ENCODE measurements around the gene PUS1. TPM values are rescaled to one million over a fixed set of nuclear protein-coding genes. Genes with fewer than 3 reads are reported as not detected.
"Not testable (repeated sequence)": the region's sequence is repeated elsewhere in the genome, so short reads cannot be mapped to it uniquely, and the experiment has no call there.

The PUS1 gene
- 10 to 100 TPM; 32.9 to 34.7 TPM for total RNA-seq

DNA sequence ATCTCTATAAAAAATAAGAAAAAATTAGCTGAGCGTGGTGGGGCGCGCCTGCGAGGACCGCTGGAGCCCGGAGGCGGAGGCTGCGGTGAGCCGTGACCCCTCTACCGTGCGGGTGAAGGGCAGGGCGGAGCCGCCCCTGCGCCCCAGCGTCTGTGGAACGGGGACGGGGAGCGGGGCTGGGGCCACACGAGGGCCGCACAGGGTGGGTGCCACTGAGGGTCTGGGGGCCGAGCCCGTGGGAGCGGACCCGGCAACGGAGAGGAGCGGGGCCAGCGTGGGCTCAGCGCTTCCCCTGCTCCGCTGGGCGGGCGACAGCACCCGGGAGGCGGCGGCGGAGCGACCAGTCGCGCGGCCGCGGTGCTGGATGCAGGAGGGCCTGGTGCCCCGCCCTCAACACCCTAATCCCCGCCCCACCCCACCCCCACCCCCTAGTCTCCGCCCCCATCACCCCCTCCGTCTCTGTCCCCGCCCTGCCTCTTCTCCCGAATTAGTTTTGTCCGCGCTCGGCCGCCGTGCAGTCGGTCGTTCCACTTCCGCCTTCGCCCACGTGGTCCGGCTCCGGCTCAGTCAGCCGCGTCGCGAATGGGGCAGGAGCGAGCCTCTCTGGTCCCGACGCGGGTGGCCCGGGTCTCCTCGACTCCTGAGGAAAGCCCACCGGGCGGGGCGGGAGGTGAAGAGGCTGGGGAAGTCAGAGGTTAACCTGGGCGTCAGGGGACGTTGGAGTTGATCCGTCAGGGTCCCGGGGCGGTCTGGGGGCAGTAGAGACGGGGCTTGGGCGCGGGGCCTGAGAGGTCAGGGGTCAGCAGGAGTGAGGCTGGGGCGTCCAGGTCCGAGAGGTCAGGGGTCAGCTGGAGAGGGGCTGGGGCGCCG, at the start of gene PUS1:
PUS1 (plus strand) TSS at position 566 of the 870 bp plus-strand sequence. CDS start 447 bp downstream, outside the sequence.
- CTCF ChIA-PET = interaction anchor here (0.7 to 1.5 kb wide), 5 partner anchors 21 to 661 kb away, joined by 3 to 7 read pairs (median 4); partner anchors contain the start of gene EP400
- Mint-ChIP-seq H3K27me3 (no peaks in the 10 kb centered on the region), H3K4me3 (peak within 1 kb of the TSS; percentile 99), H3K9me3 (no peaks in the 10 kb centered on the region), H3K27ac (peak within 1 kb of the TSS; percentile 91), H3K4me1 (peaks cover 31% of the 10 kb centered on the region), H3K36me3 (ENCODE audit: low read depth) (peaks cover 24% of the 10 kb centered on the region)
- POLR2A ChIA-PET = interaction anchor here (0.7 to 3.8 kb wide), 15 partner anchors 10 to 980 kb away, joined by 3 to 34 read pairs (median 4); partner anchors contain the start of genes EP400 and SFSWAP
- peak; percentile 95 for DNase-seq

- ChIA-PET CTCF (no interaction called here), POLR2A (no interaction called here)
- Mint-ChIP-seq H3K4me1 (peaks cover 26% of the 10 kb centered on the region), H3K9me3 (peaks cover 10% of the 10 kb centered on the region), H3K36me3 (ENCODE audit: low read depth) (peaks cover 6% of the 10 kb centered on the region), H3K27ac (no peak overlapping the region), H3K4me3 (no peak overlapping the region), H3K27me3 (peaks cover 5% of the 10 kb centered on the region)
- no peak for DNase-seq
These were observed 46.1 kb upstream of the PUS1 start for GRCh38 chr12:131882804-131883520.

- POLR2A ChIA-PET = no interaction called here
- CTCF ChIA-PET = no interaction called here
- Mint-ChIP-seq H3K9me3 (peaks cover 10% of the 10 kb centered on the region), H3K36me3 (ENCODE audit: low read depth) (peaks cover 6% of the 10 kb centered on the region), H3K4me3 (no peak overlapping the region), H3K4me1 (peaks cover 23% of the 10 kb centered on the region), H3K27ac (no peak overlapping the region), H3K27me3 (peaks cover 5% of the 10 kb centered on the region)
- DNase-seq = no peak
These were observed 45.6 kb upstream of the PUS1 start for GRCh38 chr12:131883521-131883900.

GRCh38 chr12:131885076-131885475, 44.0 kb upstream of the PUS1 start:
- not testable (repeated sequence) for H3K4me3 Mint-ChIP-seq; H3K27ac Mint-ChIP-seq; H3K36me3 Mint-ChIP-seq (ENCODE audit: low read depth); DNase-seq
- Mint-ChIP-seq H3K4me1 (peaks cover 20% of the 10 kb centered on the region), H3K9me3 (peaks cover 10% of the 10 kb centered on the region), H3K27me3 (peaks cover 10% of the 10 kb centered on the region)
- ChIA-PET POLR2A (interaction anchor here (1.4 kb wide), 1 partner anchor 18 kb away, joined by 3 read pairs; no protein-coding TSS in a partner anchor), CTCF (interaction anchor here (0.7 kb wide), 1 partner anchor 15 kb away, joined by 5 read pairs; no protein-coding TSS in a partner anchor)

DNA sequence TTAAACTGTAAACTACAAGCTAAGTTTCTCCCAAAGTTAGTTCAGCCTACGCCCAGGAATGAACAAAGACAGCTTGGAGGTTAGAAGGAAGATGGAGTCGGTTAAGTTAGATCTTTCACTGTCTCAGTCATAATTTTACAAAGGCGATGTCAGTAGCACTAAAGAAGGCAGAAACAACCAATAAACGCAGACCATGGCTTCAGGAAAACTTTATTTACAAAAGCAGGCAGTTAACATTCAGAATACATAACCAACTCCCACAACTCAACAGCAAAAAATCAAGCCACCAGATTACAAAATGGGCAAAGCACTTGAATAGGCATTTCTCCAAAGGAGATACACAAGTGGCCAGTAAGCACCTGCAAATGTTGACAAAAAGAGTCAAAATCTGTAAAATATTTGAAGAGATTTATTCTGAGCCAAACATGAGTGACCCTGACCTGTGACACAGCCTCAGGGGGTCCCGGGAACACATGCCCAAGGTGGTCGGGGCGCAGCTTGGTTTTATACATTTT, 43.5 kb upstream of the PUS1 start:
- POLR2A ChIA-PET = interaction anchor here (1.4 kb wide), 1 partner anchor 17 kb away, joined by 3 read pairs; no protein-coding TSS in a partner anchor
- peaks cover 10% of the 10 kb centered on the region for H3K27me3 Mint-ChIP-seq
- peaks cover 6% of the 10 kb centered on the region for H3K36me3 Mint-ChIP-seq (ENCODE audit: low read depth)
- CTCF ChIA-PET = no interaction called here
- H3K4me3 Mint-ChIP-seq = no peak overlapping the region
- DNase-seq = no peak
- H3K4me1 Mint-ChIP-seq = peaks cover 20% of the 10 kb centered on the region
- peaks cover 10% of the 10 kb centered on the region for H3K9me3 Mint-ChIP-seq
- H3K27ac Mint-ChIP-seq = no peak overlapping the region

GRCh38 chr12:131891722-131892121, 37.4 kb upstream of the PUS1 start:
- DNase-seq; CTCF ChIA-PET; H3K36me3 Mint-ChIP-seq (ENCODE audit: low read depth); H3K27me3 Mint-ChIP-seq; POLR2A ChIA-PET; H3K4me3 Mint-ChIP-seq; H3K9me3 Mint-ChIP-seq; H3K27ac Mint-ChIP-seq: not testable (repeated sequence)
- peaks cover 11% of the 10 kb centered on the region for H3K4me1 Mint-ChIP-seq

- DNase-seq = no peak
- no peaks in the 10 kb centered on the region for H3K36me3 Mint-ChIP-seq (ENCODE audit: low read depth)
- CTCF ChIA-PET = no interaction called here
- H3K27ac Mint-ChIP-seq = no peak overlapping the region
- H3K27me3 Mint-ChIP-seq = peaks cover 5% of the 10 kb centered on the region
- POLR2A ChIA-PET = no interaction called here
- H3K4me1 Mint-ChIP-seq = peaks cover 20% of the 10 kb centered on the region
- H3K9me3 Mint-ChIP-seq = no peaks in the 10 kb centered on the region
- H3K4me3 Mint-ChIP-seq = no peak overlapping the region
These were observed 36.1 kb upstream of the PUS1 start for GRCh38 chr12:131892711-131893604.

GRCh38 chr12:131893605-131894312, 35.3 kb upstream of the PUS1 start:
- peaks cover 5% of the 10 kb centered on the region for H3K27me3 Mint-ChIP-seq
- H3K4me3 Mint-ChIP-seq = peak overlapping the region; percentile 50
- H3K4me1 Mint-ChIP-seq = peaks cover 24% of the 10 kb centered on the region
- DNase-seq = no peak
- H3K36me3 Mint-ChIP-seq (ENCODE audit: low read depth) = no peaks in the 10 kb centered on the region
- ChIA-PET POLR2A (no interaction called here), CTCF (no interaction called here)
- no peak overlapping the region for H3K27ac Mint-ChIP-seq
- no peaks in the 10 kb centered on the region for H3K9me3 Mint-ChIP-seq

DNA sequence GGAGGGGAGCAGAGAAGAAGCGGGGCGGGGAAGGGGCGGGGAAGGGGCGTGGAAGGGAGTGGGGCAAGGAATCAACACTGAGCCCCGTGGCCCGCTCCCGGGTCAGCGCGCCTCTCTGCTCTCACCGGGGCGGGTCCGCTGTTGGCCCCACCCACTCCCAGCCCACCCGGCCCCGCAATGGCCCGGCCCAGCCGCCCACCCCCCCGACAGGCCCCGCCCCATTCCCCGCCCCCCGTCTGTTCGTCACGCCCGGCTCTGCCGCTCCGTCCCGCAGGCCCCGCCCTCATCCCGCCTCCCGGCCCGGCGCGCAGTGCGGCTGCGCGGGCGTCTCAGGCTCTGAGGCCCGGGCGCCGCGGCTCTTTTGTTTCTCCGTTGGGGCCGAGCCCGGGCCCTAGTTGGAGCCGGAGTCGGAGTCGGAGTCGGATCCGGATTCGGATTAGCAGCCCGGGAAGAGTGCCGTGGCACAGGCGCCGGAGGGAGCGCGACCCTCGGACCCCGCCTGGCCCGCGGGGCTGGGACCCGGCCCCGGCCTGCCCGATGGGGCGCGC, 34.7 kb upstream of the PUS1 start, which contains the start of gene ULK1:
ULK1 (plus strand) TSS at position 310 of the 548 bp plus-strand sequence. CDS start 380 bp downstream, outside the sequence.
- peaks cover 3% of the 10 kb centered on the region for H3K27me3 Mint-ChIP-seq
- CTCF ChIA-PET = no interaction called here
- peak within 1 kb of the TSS; percentile 77 for H3K27ac Mint-ChIP-seq
- no peaks in the 10 kb centered on the region for H3K9me3 Mint-ChIP-seq
- H3K36me3 Mint-ChIP-seq (ENCODE audit: low read depth) = no peaks in the 10 kb centered on the region
- peak; percentile 93 for DNase-seq
- POLR2A ChIA-PET = no interaction called here
- peak within 1 kb of the TSS; percentile 86 for H3K4me3 Mint-ChIP-seq
- peaks cover 24% of the 10 kb centered on the region for H3K4me1 Mint-ChIP-seq

- peak overlapping the region; percentile 86 for H3K4me3 Mint-ChIP-seq
- ChIA-PET CTCF (no interaction called here), POLR2A (interaction anchor here (3.9 kb wide), 1 partner anchor 34 kb away, joined by 31 read pairs; the partner anchor contains the start of gene PUS1)
- no peaks in the 10 kb centered on the region for H3K27me3 Mint-ChIP-seq
- peak; percentile 31 for DNase-seq
- no peaks in the 10 kb centered on the region for H3K36me3 Mint-ChIP-seq (ENCODE audit: low read depth)
- H3K27ac Mint-ChIP-seq = peak overlapping the region; percentile 77
- H3K4me1 Mint-ChIP-seq = peaks cover 25% of the 10 kb centered on the region
- no peaks in the 10 kb centered on the region for H3K9me3 Mint-ChIP-seq
These were observed 34.0 kb upstream of the PUS1 start for GRCh38 chr12:131894981-131895639.

GRCh38 chr12:131895640-131896079, 33.4 kb upstream of the PUS1 start:
- H3K36me3 Mint-ChIP-seq (ENCODE audit: low read depth) = no peaks in the 10 kb centered on the region
- H3K4me3 Mint-ChIP-seq = peak overlapping the region; percentile 86
- no peak for DNase-seq
- peak overlapping the region; percentile 77 for H3K27ac Mint-ChIP-seq
- ChIA-PET POLR2A (interaction anchor here (1.2 to 3.9 kb wide), 2 partner anchors 33 to 53 kb away, joined by 3 to 31 read pairs; partner anchors contain the start of genes EP400 and PUS1), CTCF (no interaction called here)
- H3K4me1 Mint-ChIP-seq = peaks cover 26% of the 10 kb centered on the region
- H3K27me3 Mint-ChIP-seq = no peaks in the 10 kb centered on the region
- H3K9me3 Mint-ChIP-seq = no peaks in the 10 kb centered on the region
